Neural progenitor cell (in vitro differentiated cells): Measurements from ENCODE around the gene EMILIN1. TPM values are rescaled to one million over a fixed set of nuclear protein-coding genes. Genes with fewer than 3 reads are reported as not detected.

Experiments
- DNase-seq: peaks from one replicate; pipeline ENCODE4 v3.0.0-alpha.2; 2016; ENCODE audit warnings: low spot score
- H2AFZ ChIP-seq: fragments of 200-600 bp; sonication (generic); replicated peaks from 2 replicates; pipeline ENCODE4 v1.6.1; 2016; ENCODE audit warnings: antibody characterized with exemption
- H3F3A ChIP-seq: fragments of 200-600 bp; sonication (generic); 2 replicates; pipeline ENCODE4 v1.6.1; 2016; ENCODE audit warnings: antibody characterized with exemption, low read depth
- H3K27ac ChIP-seq: fragments of 200-600 bp; sonication (generic); 2 replicates; pipeline ENCODE4 v1.5.1; 2016; ENCODE audit warnings: mild to moderate bottlenecking
- H3K27me3 ChIP-seq: fragments of 200-600 bp; sonication (generic); 2 replicates; pipeline ENCODE4 v1.6.1; 2016; ENCODE audit warnings: mild to moderate bottlenecking, moderate library complexity
- H3K36me3 ChIP-seq: fragments of 200-600 bp; sonication (generic); 2 replicates; pipeline ENCODE4 v1.5.1; 2016
- H3K4me1 ChIP-seq: fragments of 200-600 bp; sonication (generic); 2 replicates; pipeline ENCODE4 v1.6.1; 2016; ENCODE audit warnings: mixed run types
- H3K4me2 ChIP-seq: fragments of 200-600 bp; sonication (generic); 2 replicates; pipeline ENCODE4 v1.6.1; 2016
- H3K4me3 ChIP-seq: fragments of 200-600 bp; sonication (generic); 2 replicates; pipeline ENCODE4 v1.5.1; 2016
- H3K79me2 ChIP-seq: fragments of 200-600 bp; sonication (generic); 2 replicates; pipeline ENCODE4 v1.6.1; 2016; ENCODE audit warnings: low read depth
- H3K9ac ChIP-seq: fragments of 200-600 bp; sonication (generic); 2 replicates; pipeline ENCODE4 v1.6.1; 2016
- H3K9me3 ChIP-seq: fragments of 200-600 bp; sonication (generic); 2 replicates; pipeline ENCODE4 v1.5.1; 2016; ENCODE audit warnings: low read depth
- H4K20me1 ChIP-seq: fragments of 200-600 bp; sonication (generic); 2 replicates; pipeline ENCODE4 v1.6.1; 2016; ENCODE audit warnings: low read depth
- H3K27ac Mint-ChIP-seq: 3 replicates; pipeline ENCODE4 v1.8.0; 2021; ENCODE audit warnings: mixed read lengths
- H3K27me3 Mint-ChIP-seq: 2 replicates; pipeline ENCODE4 v1.8.0; 2022; ENCODE audit warnings: low read depth, mild to moderate bottlenecking, inconsistent platforms, moderate library complexity, mixed read lengths; ENCODE audit not compliant: insufficient read depth
- H3K36me3 Mint-ChIP-seq: 3 replicates; pipeline ENCODE4 v1.8.0; 2021; ENCODE audit warnings: mixed read lengths
- H3K4me1 Mint-ChIP-seq: 3 replicates; pipeline ENCODE4 v1.8.0; 2021; ENCODE audit warnings: mixed read lengths
- H3K4me3 Mint-ChIP-seq: 3 replicates; pipeline ENCODE4 v1.8.0; 2021; ENCODE audit warnings: mild to moderate bottlenecking, moderate library complexity, mixed read lengths
- H3K9me3 Mint-ChIP-seq: 3 replicates; pipeline ENCODE4 v1.8.0; 2020; ENCODE audit warnings: mixed read lengths
- CTCF ChIP-seq: fragments of 200-600 bp; sonication (generic); IDR thresholded peaks from 2 replicates; pipeline ENCODE4 v1.5.1; 2017; ENCODE audit warnings: antibody characterized with exemption, mild to moderate bottlenecking
- EZH2 ChIP-seq: fragments of 200-600 bp; sonication (generic); IDR thresholded peaks from 2 replicates; pipeline ENCODE4 v1.6.1; 2017; ENCODE audit warnings: antibody characterized with exemption, mild to moderate bottlenecking, moderate library complexity
- EZH2phosphoT487 ChIP-seq: fragments of 200-600 bp; sonication (generic); IDR thresholded peaks from 2 replicates; pipeline ENCODE4 v1.6.1; 2017; ENCODE audit warnings: antibody characterized with exemption
- total RNA-seq: library from RNA; depleted of rRNA; stranded (reverse); fragments of >200 nt; gene quantifications from 2 replicates; pipeline ENCODE4 v1.2.3, GENCODE V29; 2015; ENCODE audit warnings: low replicate concordance

Gene EMILIN1
- total RNA-seq, 1 donor from 2014 or later, result 0.15 TPM

DNA sequence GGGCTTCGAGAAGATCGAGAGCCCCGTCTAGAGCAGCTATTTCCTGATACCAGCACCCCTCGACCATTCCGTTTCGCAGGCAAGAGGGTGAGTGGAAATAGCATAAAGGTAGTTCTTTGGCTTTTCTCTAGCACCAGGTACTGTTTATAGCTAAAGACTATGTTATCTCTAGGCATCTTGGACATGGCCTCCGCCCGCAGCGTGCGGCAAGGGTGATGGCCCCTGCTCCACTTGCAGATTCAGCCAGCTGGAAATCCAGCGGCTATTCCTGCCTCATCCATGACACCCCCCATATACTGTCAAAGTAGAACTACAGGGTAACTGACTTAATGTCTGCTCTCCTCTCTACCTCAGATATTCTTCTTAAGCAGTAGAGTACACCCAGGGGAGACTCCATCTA lies 23.7 kb upstream of the EMILIN1 start:
- Mint-ChIP-seq H3K9me3 (peaks cover 14% of the 10 kb centered on the region), H3K36me3 (peaks cover 46% of the 10 kb centered on the region), H3K27me3 (peaks cover 20% of the 10 kb centered on the region), H3K4me1 (peaks cover 22% of the 10 kb centered on the region), H3K27ac (no peak overlapping the region), H3K4me3 (no peak overlapping the region)
- Histone ChIP-seq H3K4me1 (no peaks in the 10 kb centered on the region), H3K79me2 (peaks cover 3% of the 10 kb centered on the region), H3K9me3 (no peaks in the 10 kb centered on the region), H3K9ac (no peak overlapping the region), H3K4me3 (no peak overlapping the region), H3K27ac (no peak overlapping the region), H3K36me3 (no peaks in the 10 kb centered on the region), H3F3A (peaks cover 20% of the 10 kb centered on the region), H3K27me3 (no peaks in the 10 kb centered on the region), H3K4me2 (no peak overlapping the region), H4K20me1 (no peaks in the 10 kb centered on the region), H2AFZ (no peak overlapping the region)
- TF ChIP-seq CTCF (no peak), EZH2 (no peak), EZH2phosphoT487 (no peak)
- no peak for DNase-seq

DNA sequence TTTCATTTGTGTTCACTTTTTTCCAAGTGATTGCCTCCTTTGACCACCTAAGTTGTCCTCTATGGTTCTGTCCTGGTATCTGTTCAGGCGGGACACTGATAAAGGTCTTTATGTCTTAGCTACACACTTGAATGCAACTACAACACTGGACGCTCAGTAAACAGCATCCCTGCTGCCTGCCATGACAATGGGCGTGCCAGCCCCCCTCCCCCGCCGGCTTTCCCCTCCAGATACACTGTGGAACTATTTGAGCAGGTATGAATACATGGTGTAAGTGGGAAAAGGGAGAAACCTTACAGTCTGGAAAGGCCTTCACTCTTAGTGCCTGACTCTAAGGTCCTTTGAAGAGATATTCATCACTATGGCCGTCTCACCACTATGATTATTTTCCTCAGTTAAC lies 21.2 kb upstream of the EMILIN1 start:
- no peak overlapping the region for H3K27ac Mint-ChIP-seq
- peaks cover 6% of the 10 kb centered on the region for H3K27me3 Mint-ChIP-seq
- Histone ChIP-seq H3K9me3 (no peaks in the 10 kb centered on the region), H3K79me2 (no peaks in the 10 kb centered on the region), H3K36me3 (no peaks in the 10 kb centered on the region), H3K27ac (no peak overlapping the region), H4K20me1 (no peaks in the 10 kb centered on the region), H2AFZ (no peak overlapping the region), H3F3A (peaks cover 2% of the 10 kb centered on the region), H3K4me1 (no peaks in the 10 kb centered on the region), H3K4me2 (no peak overlapping the region), H3K27me3 (no peaks in the 10 kb centered on the region), H3K9ac (no peak overlapping the region), H3K4me3 (no peak overlapping the region)
- no peak for DNase-seq
- H3K4me3 Mint-ChIP-seq, result no peak overlapping the region
- peaks cover 42% of the 10 kb centered on the region for H3K36me3 Mint-ChIP-seq
- TF ChIP-seq CTCF (no peak), EZH2 (no peak), EZH2phosphoT487 (no peak)
- no peaks in the 10 kb centered on the region for H3K9me3 Mint-ChIP-seq
- peaks cover 11% of the 10 kb centered on the region for H3K4me1 Mint-ChIP-seq

DNA sequence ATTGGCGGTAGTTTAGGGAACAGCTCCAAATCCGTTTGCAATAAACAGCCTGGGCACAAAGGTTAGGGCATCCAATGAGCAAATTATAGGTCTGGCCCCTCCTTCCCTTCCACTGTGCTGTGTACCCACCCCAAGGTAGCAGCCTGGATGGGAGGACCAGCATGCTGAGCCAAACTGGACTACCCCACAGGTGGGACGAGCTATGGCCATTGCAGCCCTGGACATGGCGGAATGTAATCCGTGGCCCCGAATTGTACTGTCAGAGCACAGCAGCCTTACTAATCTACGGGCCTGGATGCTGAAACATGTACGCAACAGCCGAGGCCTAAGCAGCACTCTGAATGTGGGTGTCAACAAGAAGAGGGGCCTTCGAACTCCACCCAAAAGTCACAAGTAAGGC lies 20.2 kb upstream of the EMILIN1 start:
- Mint-ChIP-seq H3K27me3 (peaks cover 6% of the 10 kb centered on the region), H3K4me3 (no peak overlapping the region)

More for the DNA sequence above, 20.2 kb upstream of the EMILIN1 start:
- H3K9me3 ChIP-seq, result no peaks in the 10 kb centered on the region
- H3K4me1 ChIP-seq, result no peaks in the 10 kb centered on the region
- no peaks in the 10 kb centered on the region for H3K9me3 Mint-ChIP-seq
- H3K27ac ChIP-seq, result no peak overlapping the region
- peaks cover under 1% of the 10 kb centered on the region for H3K4me1 Mint-ChIP-seq
- no peak overlapping the region for H3K27ac Mint-ChIP-seq
- no peak overlapping the region for H2AFZ ChIP-seq
- no peak overlapping the region for H3K9ac ChIP-seq
- no peaks in the 10 kb centered on the region for H3K36me3 ChIP-seq
- H4K20me1 ChIP-seq, result peaks cover 6% of the 10 kb centered on the region
- DNase-seq, result no peak
- no peak overlapping the region for H3K4me2 ChIP-seq
- H3F3A ChIP-seq, result peaks cover 2% of the 10 kb centered on the region
- no peak overlapping the region for H3K4me3 ChIP-seq
- no peaks in the 10 kb centered on the region for H3K27me3 ChIP-seq
- no peaks in the 10 kb centered on the region for H3K79me2 ChIP-seq
- H3K36me3 Mint-ChIP-seq, result peaks cover 44% of the 10 kb centered on the region
- TF ChIP-seq CTCF (no peak), EZH2phosphoT487 (no peak), EZH2 (no peak)
